ENCODE measurements around the gene DPY19L3.

Gene DPY19L3

GRCh38 chr19:32464279-32464678, 58.7 kb downstream of the DPY19L3 start:
- in situ Hi-C loops (cut with HindIII; ENCODE audit: low pct_ligation_motif_present, low sequenced_read_pairs): no loop called here
- Histone ChIP-seq H3K4me3 (ENCODE audit: low read depth, low read length) (no peak overlapping the region), H3K36me3 (replicated peaks) (peaks cover 4% of the 10 kb centered on the region), H3K27ac (no peak overlapping the region), H3K27me3 (replicated peaks) (no peaks in the 10 kb centered on the region)
- peak; percentile 19 for TF ChIP-seq CTCF (IDR thresholded peaks at IDR 0.05; ENCODE audit: low read depth, low read length, missing control alignments)
- DNase-seq: no peak

- no peak overlapping the region for H3K4me3 ChIP-seq (ENCODE audit: low read depth, low read length)
- H3K36me3 ChIP-seq (replicated peaks): no peaks in the 10 kb centered on the region
- in situ Hi-C loops (cut with HindIII; ENCODE audit: low pct_ligation_motif_present, low sequenced_read_pairs): no loop called here
- H3K27me3 ChIP-seq (replicated peaks): no peaks in the 10 kb centered on the region
- no peak overlapping the region for H3K27ac ChIP-seq
- no peak for DNase-seq
- TF ChIP-seq CTCF (IDR thresholded peaks at IDR 0.05; ENCODE audit: low read depth, low read length, missing control alignments): no peak
These were observed 59.6 kb downstream of the DPY19L3 start for GRCh38 chr19:32465176-32465575.

GRCh38 chr19:32469795-32470194, 64.2 kb downstream of the DPY19L3 start:
- no peaks in the 10 kb centered on the region for H3K27me3 ChIP-seq (replicated peaks)
- DNase-seq: peak; percentile 1
- H3K4me3 ChIP-seq (ENCODE audit: low read depth, low read length): no peak overlapping the region
- in situ Hi-C loops (cut with HindIII; ENCODE audit: low pct_ligation_motif_present, low sequenced_read_pairs): no loop called here
- no peak overlapping the region for H3K27ac ChIP-seq
- no peak for TF ChIP-seq CTCF (IDR thresholded peaks at IDR 0.05; ENCODE audit: low read depth, low read length, missing control alignments)
- H3K36me3 ChIP-seq (replicated peaks): no peaks in the 10 kb centered on the region

- no peaks in the 10 kb centered on the region for H3K36me3 ChIP-seq (replicated peaks)
- DNase-seq: peak; percentile 40
- no peak overlapping the region for H3K4me3 ChIP-seq (ENCODE audit: low read depth, low read length)
- no peak for TF ChIP-seq CTCF (IDR thresholded peaks at IDR 0.05; ENCODE audit: low read depth, low read length, missing control alignments)
- H3K27ac ChIP-seq: no peak overlapping the region
- in situ Hi-C loops (cut with HindIII; ENCODE audit: low pct_ligation_motif_present, low sequenced_read_pairs): no loop called here
- H3K27me3 ChIP-seq (replicated peaks): no peaks in the 10 kb centered on the region
These were observed 65.5 kb downstream of the DPY19L3 start for GRCh38 chr19:32471095-32471494.

- DNase-seq: no peak
- no peak for TF ChIP-seq CTCF (IDR thresholded peaks at IDR 0.05; ENCODE audit: low read depth, low read length, missing control alignments)
- in situ Hi-C loops (cut with HindIII; ENCODE audit: low pct_ligation_motif_present, low sequenced_read_pairs): no loop called here
- Histone ChIP-seq H3K27ac (no peak overlapping the region), H3K27me3 (replicated peaks) (no peaks in the 10 kb centered on the region), H3K4me3 (ENCODE audit: low read depth, low read length) (no peak overlapping the region), H3K36me3 (replicated peaks) (no peaks in the 10 kb centered on the region)
These were observed 66.2 kb downstream of the DPY19L3 start for GRCh38 chr19:32471811-32472210.

All from brain microvascular endothelial cell (primary cell).